KMS-11 (cell line): Measurements from ENCODE around the gene SMIM43.

Source experiments
- H2AFZ ChIP-seq: fragments of 200-600 bp; sonication (generic); 2 replicates; pipeline ENCODE4 v1.6.1; 2016; ENCODE audit warnings: antibody characterized with exemption, mixed run types, low read depth
- H3K27ac ChIP-seq: fragments of 200-600 bp; sonication (generic); 2 replicates; pipeline ENCODE4 v1.6.1; 2016; ENCODE audit warnings: mild to moderate bottlenecking, mixed run types
- H3K27me3 ChIP-seq: fragments of 200-600 bp; sonication (generic); 2 replicates; pipeline ENCODE4 v1.6.1; 2017; ENCODE audit warnings: mild to moderate bottlenecking, low read depth, mixed run types, moderate library complexity; ENCODE audit not compliant: insufficient read depth
- H3K36me3 ChIP-seq: fragments of 200-600 bp; sonication (generic); 2 replicates; pipeline ENCODE4 v1.6.1; 2017; ENCODE audit warnings: mild to moderate bottlenecking, mixed run types; ENCODE audit not compliant: insufficient read depth
- H3K4me1 ChIP-seq: fragments of 200-600 bp; sonication (generic); 2 replicates; pipeline ENCODE4 v1.6.1; 2016; ENCODE audit warnings: mild to moderate bottlenecking, low read depth, mixed run types; ENCODE audit not compliant: poor library complexity, severe bottlenecking
- H3K4me2 ChIP-seq: fragments of 200-600 bp; sonication (generic); 2 replicates; pipeline ENCODE4 v1.7.0; 2016; ENCODE audit warnings: mild to moderate bottlenecking, mixed run types
- H3K4me3 ChIP-seq: fragments of 200-600 bp; sonication (generic); IDR thresholded peaks from 2 replicates; pipeline ENCODE4 v1.6.1; 2017; ENCODE audit warnings: low read depth, low read length, mixed read lengths; ENCODE audit not compliant: insufficient read depth
- H3K79me2 ChIP-seq: fragments of 200-600 bp; sonication (generic); 2 replicates; pipeline ENCODE4 v1.6.1; 2016; ENCODE audit warnings: low read depth, mixed run types; ENCODE audit not compliant: insufficient read depth
- H3K9ac ChIP-seq: fragments of 200-600 bp; sonication (generic); 2 replicates; pipeline ENCODE4 v1.6.1; 2016; ENCODE audit warnings: mild to moderate bottlenecking, mixed run types
- H4K20me1 ChIP-seq: fragments of 200-600 bp; sonication (generic); 2 replicates; pipeline ENCODE4 v1.6.1; 2016; ENCODE audit warnings: mild to moderate bottlenecking, mixed run types; ENCODE audit not compliant: insufficient read depth
- TF ChIP-seq, protein P1 (sequence below): fragments of 200-600 bp; sonication (generic); conservative IDR thresholded peaks from 2 replicates; pipeline ENCODE4 v1.6.1; 2017; ENCODE audit warnings: low read depth, mild to moderate bottlenecking, antibody characterized with exemption, low read length, moderate library complexity, mixed read lengths

The SMIM43 gene

DNA sequence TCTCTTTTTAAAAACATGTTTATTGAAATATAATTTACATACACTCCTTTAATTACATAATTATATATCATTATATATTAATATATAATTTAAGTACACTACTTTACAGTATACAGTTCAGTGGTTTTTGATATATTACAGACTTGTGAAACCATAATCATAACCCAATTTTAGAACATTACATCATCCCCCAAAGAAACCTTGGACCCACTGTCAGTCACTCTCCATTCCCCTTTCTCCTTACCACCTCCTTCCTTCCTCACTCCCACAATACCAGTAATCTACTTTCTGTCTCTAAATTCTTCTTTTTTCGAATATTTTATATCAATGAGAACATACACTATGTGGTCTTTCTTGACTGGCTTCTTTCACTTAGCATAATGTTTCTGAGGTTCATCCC lies 18.2 kb upstream of the SMIM43 start:
- H3K79me2 ChIP-seq: no peaks in the 10 kb centered on the region
- H3K36me3 ChIP-seq: no peaks in the 10 kb centered on the region
- H3K27ac ChIP-seq: no peak overlapping the region
- no peak overlapping the region for H3K4me2 ChIP-seq
- no peaks in the 10 kb centered on the region for H3K27me3 ChIP-seq
- H3K9ac ChIP-seq: no peak overlapping the region
- no peak overlapping the region for H2AFZ ChIP-seq
- H3K4me3 ChIP-seq: no peak overlapping the region
- H3K4me1 ChIP-seq: no peaks in the 10 kb centered on the region
- TF ChIP-seq, protein P1, sequence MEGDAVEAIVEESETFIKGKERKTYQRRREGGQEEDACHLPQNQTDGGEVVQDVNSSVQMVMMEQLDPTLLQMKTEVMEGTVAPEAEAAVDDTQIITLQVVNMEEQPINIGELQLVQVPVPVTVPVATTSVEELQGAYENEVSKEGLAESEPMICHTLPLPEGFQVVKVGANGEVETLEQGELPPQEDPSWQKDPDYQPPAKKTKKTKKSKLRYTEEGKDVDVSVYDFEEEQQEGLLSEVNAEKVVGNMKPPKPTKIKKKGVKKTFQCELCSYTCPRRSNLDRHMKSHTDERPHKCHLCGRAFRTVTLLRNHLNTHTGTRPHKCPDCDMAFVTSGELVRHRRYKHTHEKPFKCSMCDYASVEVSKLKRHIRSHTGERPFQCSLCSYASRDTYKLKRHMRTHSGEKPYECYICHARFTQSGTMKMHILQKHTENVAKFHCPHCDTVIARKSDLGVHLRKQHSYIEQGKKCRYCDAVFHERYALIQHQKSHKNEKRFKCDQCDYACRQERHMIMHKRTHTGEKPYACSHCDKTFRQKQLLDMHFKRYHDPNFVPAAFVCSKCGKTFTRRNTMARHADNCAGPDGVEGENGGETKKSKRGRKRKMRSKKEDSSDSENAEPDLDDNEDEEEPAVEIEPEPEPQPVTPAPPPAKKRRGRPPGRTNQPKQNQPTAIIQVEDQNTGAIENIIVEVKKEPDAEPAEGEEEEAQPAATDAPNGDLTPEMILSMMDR: no peak
- H4K20me1 ChIP-seq: no peaks in the 10 kb centered on the region

DNA sequence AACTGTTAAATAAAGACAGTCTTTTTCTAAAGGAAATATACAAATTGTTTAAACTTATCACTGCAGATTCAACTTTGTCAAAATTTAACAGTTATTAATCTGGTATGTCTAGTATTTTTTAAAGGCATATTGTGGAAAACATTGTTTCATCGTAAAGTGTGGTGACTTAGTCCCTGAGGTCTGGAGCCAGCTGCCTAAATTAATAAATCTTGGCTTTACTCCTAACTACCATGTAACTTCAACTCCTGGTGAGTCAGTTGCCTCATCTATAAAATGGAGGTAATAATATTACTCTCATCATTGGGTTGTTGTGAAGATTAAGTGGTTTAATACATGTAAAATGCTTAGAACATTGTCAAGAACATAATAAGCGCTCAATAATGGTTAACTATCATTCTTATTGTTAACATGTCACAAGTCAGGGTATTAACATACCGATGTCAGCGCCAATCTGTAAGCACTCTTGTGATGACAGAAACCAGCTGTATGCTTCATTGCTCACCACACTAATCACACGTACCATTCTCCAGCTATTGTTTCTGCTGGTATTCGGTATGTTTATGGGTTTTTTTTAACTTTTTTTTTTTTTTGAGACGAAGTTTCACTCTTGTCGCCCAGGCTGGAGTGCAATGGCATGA lies 14.1 kb upstream of the SMIM43 start:
- H3K27ac ChIP-seq: no peak overlapping the region
- H3K4me3 ChIP-seq: no peak overlapping the region
- H3K9ac ChIP-seq: no peak overlapping the region
- H3K79me2 ChIP-seq: no peaks in the 10 kb centered on the region
- no peaks in the 10 kb centered on the region for H4K20me1 ChIP-seq
- H3K4me2 ChIP-seq: no peak overlapping the region
- no peaks in the 10 kb centered on the region for H3K27me3 ChIP-seq
- no peaks in the 10 kb centered on the region for H3K4me1 ChIP-seq
- H3K36me3 ChIP-seq: no peaks in the 10 kb centered on the region
- TF ChIP-seq, protein P1: no peak
- H2AFZ ChIP-seq: no peak overlapping the region

DNA sequence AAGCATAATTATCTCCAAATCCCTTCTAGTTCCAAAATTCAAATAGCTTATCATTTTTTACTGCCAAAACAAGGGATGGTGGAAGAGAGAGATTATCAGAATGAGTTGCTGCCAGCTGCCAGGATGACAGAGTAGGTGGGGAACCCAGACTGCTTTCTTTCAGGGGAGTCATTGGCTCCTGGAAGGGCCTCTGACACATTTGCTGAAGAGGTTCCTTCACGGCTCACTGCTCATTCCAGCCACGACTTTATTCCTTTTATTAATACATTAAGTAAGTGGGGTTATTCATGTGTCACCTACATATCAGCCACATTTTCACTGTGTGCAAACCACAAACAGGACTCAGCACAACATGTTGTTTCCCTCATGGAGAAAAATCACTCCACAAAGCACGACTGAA lies 12.7 kb upstream of the SMIM43 start:
- no peaks in the 10 kb centered on the region for H3K4me1 ChIP-seq
- H3K79me2 ChIP-seq: no peaks in the 10 kb centered on the region
- no peak overlapping the region for H2AFZ ChIP-seq
- no peaks in the 10 kb centered on the region for H3K27me3 ChIP-seq
- no peaks in the 10 kb centered on the region for H3K36me3 ChIP-seq
- H3K4me2 ChIP-seq: no peak overlapping the region
- TF ChIP-seq, protein P1: no peak
- no peak overlapping the region for H3K27ac ChIP-seq
- no peak overlapping the region for H3K9ac ChIP-seq
- H3K4me3 ChIP-seq: no peak overlapping the region
- H4K20me1 ChIP-seq: no peaks in the 10 kb centered on the region

DNA sequence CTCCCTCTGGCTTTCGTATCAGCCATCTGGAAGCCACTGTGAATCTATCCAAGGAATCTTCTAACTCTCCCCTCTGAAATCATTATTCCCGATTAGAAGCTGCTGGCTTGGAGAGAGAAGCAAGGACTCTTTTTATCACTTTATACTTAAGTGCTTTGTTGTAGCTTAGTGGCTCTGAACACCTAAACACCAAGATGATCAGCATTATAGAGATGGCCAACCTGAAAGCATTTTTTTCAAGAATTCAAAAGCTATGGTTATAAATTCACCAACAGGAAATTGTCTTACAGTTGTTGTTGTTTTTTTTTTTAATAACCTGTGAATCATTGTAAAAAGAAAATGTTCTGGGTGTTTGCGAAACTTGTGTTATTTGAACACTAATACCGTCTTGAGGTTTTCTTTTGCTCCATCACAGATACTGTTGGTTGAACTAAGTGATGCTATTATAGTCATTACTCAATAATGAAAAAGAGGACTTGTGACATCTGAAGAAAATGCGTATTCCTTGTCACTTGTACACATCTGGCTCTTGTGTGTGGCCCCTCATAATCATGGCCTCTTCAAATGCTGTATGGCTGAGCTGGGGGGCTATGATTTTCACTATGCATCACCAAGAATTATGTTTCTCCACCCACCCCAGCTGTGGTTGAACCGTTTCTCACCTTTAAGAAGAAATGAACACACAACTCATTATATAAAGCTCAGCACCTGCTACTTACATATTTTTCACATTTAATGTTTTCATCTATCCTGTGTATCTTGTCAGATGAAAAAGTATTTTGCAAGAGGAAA lies 11.8 kb upstream of the SMIM43 start:
- Histone ChIP-seq H3K4me1 (no peaks in the 10 kb centered on the region), H4K20me1 (no peaks in the 10 kb centered on the region), H2AFZ (no peak overlapping the region), H3K4me3 (no peak overlapping the region), H3K79me2 (no peaks in the 10 kb centered on the region), H3K36me3 (no peaks in the 10 kb centered on the region), H3K9ac (no peak overlapping the region), H3K4me2 (no peak overlapping the region), H3K27ac (no peak overlapping the region), H3K27me3 (no peaks in the 10 kb centered on the region)
- TF ChIP-seq, protein P1: no peak
